H1 (cell line): ENCODE measurements around the gene HCAR2. TPM values are rescaled to one million over a fixed set of nuclear protein-coding genes. Genes with fewer than 3 reads are reported as not detected.

ENCODE experiments used
- CTCF ChIA-PET: fragments of 300-600 bp; sonication (Branson Sonifier 250); formaldehyde crosslinking; loops from one replicate; lab custom pipeline; 2021; ENCODE audit not compliant: partially characterized antibody; lab: Charles Lee
- POLR2A ChIA-PET: fragments of 300-600 bp; sonication (Branson Sonifier 250); formaldehyde crosslinking; loops from one replicate; lab custom pipeline; 2021; ENCODE audit warnings: inconsistent platforms; ENCODE audit not compliant: partially characterized antibody; lab: Charles Lee
- DNase-seq, 2 experiments: peaks; one replicate each; pipeline versions ENCODE4 v3.0.0 to v3.0.0-alpha.2; 2010 to 2022; ENCODE audit warnings: low spot score in 2 of 2, low read depth in 1 of 2, mixed read lengths in 1 of 2
- FAIRE-seq: peaks from 2 replicates; lab custom pipeline; 2011; peaks lifted over from hg19 to GRCh38; lab: Jason Lieb, UNC
- H2AFZ ChIP-seq: 2 replicates; pipeline ENCODE4 v1.8.1; 2012; ENCODE audit warnings: low read length, inconsistent platforms
- H2AK5ac ChIP-seq: 2 replicates; pipeline ENCODE4 v1.6.1; 2013; ENCODE audit warnings: low read depth, low read length
- H2BK120ac ChIP-seq: replicated peaks from 2 replicates; pipeline ENCODE3; 2013; ENCODE audit warnings: low read depth, low read length, inconsistent platforms
- H2BK12ac ChIP-seq: 2 replicates; pipeline ENCODE4 v1.6.1; 2013; ENCODE audit warnings: low read depth, low read length
- H2BK15ac ChIP-seq: 2 replicates; pipeline ENCODE4 v1.6.1; 2013; ENCODE audit warnings: low read length
- H2BK20ac ChIP-seq: 2 replicates; pipeline ENCODE4 v1.6.1; 2013; ENCODE audit warnings: low read length
- H2BK5ac ChIP-seq: 2 replicates; pipeline ENCODE4 v1.6.1; 2013; ENCODE audit warnings: low read depth, low read length
- H3K14ac ChIP-seq: 2 replicates; pipeline ENCODE4 v1.6.1; 2013; ENCODE audit warnings: inconsistent platforms; ENCODE audit not compliant: insufficient read length
- H3K18ac ChIP-seq: 2 replicates; pipeline ENCODE4 v1.6.1; 2013; ENCODE audit warnings: low read length; ENCODE audit errors: extremely low read depth
- H3K23ac ChIP-seq: 2 replicates; pipeline ENCODE4 v1.6.1; 2013; ENCODE audit warnings: inconsistent platforms; ENCODE audit not compliant: insufficient read length
- H3K23me2 ChIP-seq: 2 replicates; pipeline ENCODE4 v1.6.1; 2013; ENCODE audit warnings: low read depth, low read length
- H3K27ac ChIP-seq: 2 replicates; pipeline ENCODE4 v1.6.1; 2011; ENCODE audit warnings: low read depth, low read length, inconsistent platforms
- H3K27me3 ChIP-seq, 4 experiments: replicated peaks in 1 of 4; 1 replicate in 1 of 4; 2 replicates in 3 of 4; pipeline versions ENCODE4 v1.6.1 to v1.8.1; 2011 to 2013; ENCODE audit warnings: low read length in 3 of 4, mild to moderate bottlenecking in 3 of 4, inconsistent platforms in 2 of 4, mixed read lengths in 2 of 4, moderate library complexity in 1 of 4; ENCODE audit not compliant: control insufficient read depth in 3 of 4, insufficient read depth in 3 of 4; ENCODE audit errors: extremely low read depth in 1 of 4
- H3K36me3 ChIP-seq, 4 experiments: 2 replicates each; pipeline versions ENCODE4 v1.6.1 to v1.8.1; 2011 to 2013; ENCODE audit warnings: mild to moderate bottlenecking in 4 of 4, low read length in 3 of 4, moderate library complexity in 2 of 4, control low read depth in 1 of 4, inconsistent platforms in 1 of 4; ENCODE audit not compliant: insufficient read depth in 4 of 4, control insufficient read depth in 2 of 4
- H3K4ac ChIP-seq: replicated peaks from 2 replicates; pipeline ENCODE3; 2013; ENCODE audit warnings: low read length, low read depth, mixed read lengths, inconsistent platforms; ENCODE audit not compliant: insufficient read length
- H3K4me1 ChIP-seq, 4 experiments: replicated peaks in 1 of 4; 1 replicate in 1 of 4; 2 replicates in 3 of 4; pipeline versions ENCODE4 v1.6.1 to v1.8.1; 2011 to 2013; ENCODE audit warnings: low read length in 3 of 4, inconsistent platforms in 2 of 4, mixed read lengths in 1 of 4; ENCODE audit not compliant: insufficient read depth in 4 of 4, control insufficient read depth in 3 of 4
- H3K4me2 ChIP-seq, 2 experiments: 2 replicates each; pipeline versions ENCODE4 v1.6.1 to v1.8.1; 2011 to 2013; ENCODE audit warnings: low read depth in 2 of 2, low read length in 2 of 2, control low read depth in 1 of 2, inconsistent platforms in 1 of 2, mild to moderate bottlenecking in 1 of 2; ENCODE audit not compliant: insufficient read depth in 1 of 2
- H3K4me3 ChIP-seq, 4 experiments: fragments of 200-600, 300-600 bp in 1 of 4; sonication (generic), shearing (Covaris generic), sonication (Bioruptor Twin) in 1 of 4; 2 replicates each; pipeline versions ENCODE4 v1.5.1 to v1.8.1; 2011 to 2016; ENCODE audit warnings: low read length in 4 of 4, low read depth in 3 of 4, control low read depth in 2 of 4, inconsistent platforms in 2 of 4, mild to moderate bottlenecking in 2 of 4, mixed read lengths in 1 of 4, moderate library complexity in 1 of 4; ENCODE audit not compliant: insufficient read depth in 2 of 4; ENCODE audit errors: extremely low read depth in 1 of 4
- H3K56ac ChIP-seq: replicated peaks from 2 replicates; pipeline ENCODE3; 2013; ENCODE audit warnings: low read depth, mild to moderate bottlenecking, mixed read lengths, low read length, inconsistent platforms; ENCODE audit not compliant: insufficient read length
- H3K79me1 ChIP-seq: 2 replicates; pipeline ENCODE4 v1.6.1; 2013; ENCODE audit warnings: low read depth, low read length, control low read depth
- H3K79me2 ChIP-seq, 2 experiments: 2 replicates each; pipeline versions ENCODE4 v1.6.1 to v1.8.1; 2012 to 2013; ENCODE audit warnings: low read length in 2 of 2, mild to moderate bottlenecking in 2 of 2, inconsistent platforms in 1 of 2; ENCODE audit not compliant: insufficient read depth in 2 of 2, control insufficient read depth in 1 of 2
- H3K9ac ChIP-seq, 4 experiments: replicated peaks in 1 of 4; 1 replicate in 1 of 4; 2 replicates in 3 of 4; pipeline versions ENCODE4 v1.6.1 to v1.8.1; 2011 to 2013; ENCODE audit warnings: low read depth in 3 of 4, low read length in 3 of 4, control low read depth in 2 of 4, mild to moderate bottlenecking in 2 of 4, moderate library complexity in 2 of 4, inconsistent platforms in 1 of 4; ENCODE audit errors: extremely low read depth in 1 of 4
- H3K9me3 ChIP-seq, 2 experiments: 2 replicates each; pipeline versions ENCODE4 v1.6.1 to v1.8.1; 2012 to 2013; ENCODE audit warnings: mild to moderate bottlenecking in 2 of 2, moderate library complexity in 2 of 2, control low read depth in 1 of 2, inconsistent platforms in 1 of 2, low read depth in 1 of 2, low read length in 1 of 2, mixed read lengths in 1 of 2; ENCODE audit not compliant: insufficient read depth in 2 of 2
- H4K20me1 ChIP-seq, 2 experiments: replicated peaks in 1 of 2; 2 replicates each; pipeline versions ENCODE3 to v1.8.1; 2011 to 2013; ENCODE audit warnings: inconsistent platforms in 2 of 2, low read length in 2 of 2, mild to moderate bottlenecking in 1 of 2; ENCODE audit not compliant: insufficient read depth in 2 of 2, control insufficient read depth in 1 of 2
- H4K5ac ChIP-seq: 2 replicates; pipeline ENCODE4 v1.6.1; 2013; ENCODE audit warnings: low read length, low read depth, mixed read lengths, inconsistent platforms; ENCODE audit not compliant: insufficient read length
- H4K8ac ChIP-seq: 2 replicates; pipeline ENCODE4 v1.8.0; 2013; ENCODE audit warnings: mild to moderate bottlenecking, moderate library complexity, low read length, inconsistent platforms; ENCODE audit not compliant: insufficient read depth; ENCODE audit errors: extremely low read depth
- H4K91ac ChIP-seq: replicated peaks from 2 replicates; pipeline ENCODE3; 2013; ENCODE audit warnings: low read length, mixed read lengths, inconsistent platforms; ENCODE audit not compliant: insufficient read length
- ASH2L ChIP-seq: fragments of 200-600, 300-600 bp; sonication (generic); IDR thresholded peaks from one replicate; pipeline ENCODE4 v1.7.1; 2017; ENCODE audit warnings: low read length
- BACH1 ChIP-seq: IDR thresholded peaks from 2 replicates; pipeline ENCODE4 v1.6.1; 2012; ENCODE audit warnings: low read length, improper control_type of control experiment
- BRCA1 ChIP-seq: IDR thresholded peaks from 2 replicates; pipeline ENCODE4 v1.6.1; 2012; ENCODE audit warnings: low read depth, low read length, improper control_type of control experiment
- HDAC2 ChIP-seq, 2 experiments: fragments of 300-600 bp in 1 of 2; sonication (generic) in 1 of 2; IDR thresholded peaks; 2 replicates each; pipeline ENCODE4 v1.6.1; 2011 to 2012; ENCODE audit warnings: low read depth in 2 of 2, low read length in 2 of 2, mild to moderate bottlenecking in 2 of 2, moderate library complexity in 2 of 2, borderline replicate concordance in 1 of 2, inconsistent platforms in 1 of 2
- HDAC6 ChIP-seq: IDR thresholded peaks from one replicate; pipeline ENCODE4 v1.7.1; 2012; ENCODE audit warnings: low read depth, mild to moderate bottlenecking, inconsistent platforms, low read length, moderate library complexity
- JUND ChIP-seq: IDR thresholded peaks from 2 replicates; pipeline ENCODE4 v1.6.1; 2011; ENCODE audit warnings: mild to moderate bottlenecking, improper control_type of control experiment, low read length
- RNF2 ChIP-seq: fragments of 200-900, 300-1000 bp; sonication (generic); IDR thresholded peaks from 2 replicates; pipeline ENCODE4 v1.7.1; 2016; ENCODE audit warnings: borderline replicate concordance, low read depth, mild to moderate bottlenecking, antibody characterized with exemption, low read length; ENCODE audit not compliant: poor library complexity, severe bottlenecking; ENCODE audit errors: missing control alignments
- SIN3A ChIP-seq, 2 experiments: IDR thresholded peaks in 1 of 2; conservative IDR thresholded peaks in 1 of 2; 2 replicates each; pipeline ENCODE4 v1.6.1; 2011 to 2012; ENCODE audit warnings: low read length in 2 of 2, improper control_type of control experiment in 1 of 2, low read depth in 1 of 2, mild to moderate bottlenecking in 1 of 2
- SP1 ChIP-seq: IDR thresholded peaks from 2 replicates; pipeline ENCODE4 v1.6.1; 2011; ENCODE audit warnings: low read depth, low read length
- SUZ12 ChIP-seq: fragments of 200-600 bp; sonication (generic); IDR thresholded peaks from 2 replicates; pipeline ENCODE4 v1.6.1; 2012; ENCODE audit warnings: mild to moderate bottlenecking, inconsistent platforms, low read length, moderate library complexity, mixed read lengths
- TCF12 ChIP-seq: IDR thresholded peaks from 2 replicates; pipeline ENCODE4 v1.6.1; 2011; ENCODE audit warnings: low read depth, mild to moderate bottlenecking, low read length
- TEAD4 ChIP-seq: IDR thresholded peaks from 2 replicates; pipeline ENCODE4 v1.6.1; 2012; ENCODE audit warnings: low read depth, low read length, inconsistent platforms, mixed read lengths
- WGBS, 2 experiments: shearing (Covaris generic) in 1 of 2; methylation state at CpG; one replicate each; pipeline versions ENCODE4 v1.1.6 to v1.1.7; 2013 to 2015; ENCODE audit warnings: low lambda C conversion rate in 2 of 2, mixed read lengths in 2 of 2, inconsistent platforms in 1 of 2, low coverage in 1 of 2, missing lambda C conversion rate in 1 of 2; ENCODE audit not compliant: insufficient replicate concordance in 2 of 2, insufficient coverage in 1 of 2, insufficient read length in 1 of 2; ENCODE audit errors: extremely low coverage in 1 of 2, missing lambda C conversion rate in 1 of 2; 5-methylcytosine and 5-hydroxymethylcytosine counted together
- polyA plus RNA-seq, 7 experiments: library from polyadenylated mRNA; depleted of rRNA in 3 of 7; stranded (reverse) in 5 of 7; unstranded in 2 of 7; fragments of >200 nt in 5 of 7; fragments of 200-250 nt in 2 of 7; gene quantifications; 1 replicate in 5 of 7; 2 replicates in 1 of 7; 4 replicates in 1 of 7; pipeline versions ENCODE4 v1.2.1 to v1.2.3, GENCODE V29; 2011 to 2013; ENCODE audit warnings: missing spikeins in 2 of 7, mixed read lengths in 2 of 7
- total RNA-seq: library from RNA; stranded (reverse); fragmentation: NEBNext Ultra II Directional; extraction: Animal tissue kit (Norgen Biotek cat#: 25700); gene quantifications from 2 replicates; pipeline ENCODE4 v1.2.1, GENCODE V29; 2021
- TF ChIP-seq, protein P1 (sequence below): IDR thresholded peaks from 2 replicates; pipeline ENCODE4 v1.6.1; 2011; ENCODE audit warnings: low read depth, mild to moderate bottlenecking, low read length; ENCODE audit not compliant: insufficient read depth

HCAR2 gene
- total and polyA plus RNA-seq, 2 of the 8 experiments (the other 6 are each of a cell fraction or from before 2014, with no cell fraction given), result not detected

DNA sequence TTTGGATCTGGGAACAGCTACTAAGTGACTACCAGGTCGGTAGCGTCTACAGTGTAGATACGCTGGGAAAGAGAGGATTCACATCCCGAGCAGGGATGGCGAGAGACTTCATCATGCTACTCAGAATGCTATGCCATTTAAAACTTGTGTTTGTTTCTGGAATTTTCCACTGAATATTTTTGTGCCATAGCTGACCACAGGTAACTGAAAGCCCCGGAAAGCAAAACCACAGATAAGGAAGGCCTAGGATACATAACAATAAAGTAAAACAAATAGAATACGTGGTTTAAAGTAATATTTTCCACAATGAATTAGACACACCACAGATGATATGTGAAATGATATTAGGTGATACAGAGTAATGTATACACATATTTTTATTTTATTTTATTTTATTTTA lies 35.4 kb upstream of the HCAR2 start:
- ChIA-PET POLR2A (no interaction called here), CTCF (interaction anchor here (0.6 to 1.3 kb wide), 2 partner anchors 100 to 121 kb away, joined by 3 read pairs; no protein-coding TSS in a partner anchor)
- no peak overlapping the region for H3K14ac ChIP-seq
- no peaks in the 10 kb centered on the region for H4K20me1 ChIP-seq
- no peak overlapping the region for H2BK15ac ChIP-seq
- H3K23ac ChIP-seq, result no peak overlapping the region
- H2BK20ac ChIP-seq, result no peak overlapping the region
- 94% methylated on average over 7 of the region's 7 CpGs; no CpG with 5 or more reads in 1 of the 2 experiments for WGBS, 2 experiments
- no peak overlapping the region for H3K4me3 ChIP-seq
- H3K23me2 ChIP-seq, result no peaks in the 10 kb centered on the region
- no peak overlapping the region for H2AK5ac ChIP-seq
- H3K27me3 ChIP-seq, result no peaks in the 10 kb centered on the region
- no peak overlapping the region for H3K18ac ChIP-seq
- no peak overlapping the region for H4K8ac ChIP-seq
- no peak overlapping the region for H2BK120ac ChIP-seq
- no peaks in the 10 kb centered on the region for H3K79me2 ChIP-seq
- no peak overlapping the region for H4K91ac ChIP-seq
- no peaks in the 10 kb centered on the region; a peak in 1 of 8 replicates for H3K36me3 ChIP-seq
- FAIRE-seq (no peak), DNase-seq (no peak)
- no peak overlapping the region for H2BK12ac ChIP-seq
- no peak overlapping the region for H2BK5ac ChIP-seq
- no peaks in the 10 kb centered on the region for H3K9me3 ChIP-seq
- H3K9ac ChIP-seq, result no peak overlapping the region
- no peak for TF ChIP-seq SIN3A (conservative IDR thresholded peaks at IDR 0.05 in 1 of 2, IDR thresholded peaks at IDR 0.05 in 1 of 2; ENCODE audit: low read depth in 1 of 2, low read length in 2 of 2)
- TF ChIP-seq JUND, result no peak
- TF ChIP-seq TEAD4, result no peak
- TF ChIP-seq RNF2, result no peak
- TF ChIP-seq HDAC6, result no peak
- TF ChIP-seq TCF12, result no peak
- no peak for TF ChIP-seq HDAC2 (IDR thresholded peaks at IDR 0.05; ENCODE audit: borderline replicate concordance in 1 of 2, low read depth in 2 of 2, low read length in 2 of 2)
- TF ChIP-seq SP1, result no peak
- TF ChIP-seq SUZ12, result no peak
- no peak for TF ChIP-seq ASH2L
- TF ChIP-seq BACH1, result no peak
- TF ChIP-seq BRCA1, result no peak
- TF ChIP-seq, protein P1, sequence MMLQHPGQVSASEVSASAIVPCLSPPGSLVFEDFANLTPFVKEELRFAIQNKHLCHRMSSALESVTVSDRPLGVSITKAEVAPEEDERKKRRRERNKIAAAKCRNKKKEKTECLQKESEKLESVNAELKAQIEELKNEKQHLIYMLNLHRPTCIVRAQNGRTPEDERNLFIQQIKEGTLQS, result no peak
- no peak overlapping the region for H3K27ac ChIP-seq
- H4K5ac ChIP-seq, result no peak overlapping the region
- no peaks in the 10 kb centered on the region for H3K79me1 ChIP-seq
- no peak overlapping the region for H2AFZ ChIP-seq
- H3K4me2 ChIP-seq, result no peak overlapping the region
- no peak overlapping the region for H3K56ac ChIP-seq
- H3K4me1 ChIP-seq, result no peaks in the 10 kb centered on the region
- H3K4ac ChIP-seq, result no peak overlapping the region
